Glomerular endothelial cell (primary cell): ENCODE data around the gene ME3. TPM values are rescaled to one million over a fixed set of nuclear protein-coding genes. Genes with fewer than 3 reads are reported as not detected.
"Not testable (repeated sequence)": the region's sequence is repeated elsewhere in the genome, so short reads cannot be mapped to it uniquely, and the experiment has no call there.

Experiments
- DNase-seq: peaks from one replicate; pipeline ENCODE4 v3.0.0-alpha.2; 2011; ENCODE audit warnings: low read depth, low spot score; ENCODE audit errors: extremely low read depth
- total RNA-seq: library from RNA; depleted of rRNA; stranded (reverse); fragments of >200 nt; gene quantifications from 2 replicates; pipeline ENCODE4 v1.2.3, GENCODE V29; 2015

The ME3 gene
- total RNA-seq, 1 donor from 2014 or later: 35.1 TPM

GRCh38 chr11:86624366-86624765, 48.0 kb downstream of the ME3 start:
- no peak for DNase-seq

GRCh38 chr11:86623736-86624135, 48.7 kb downstream of the ME3 start:
- DNase-seq: no peak

GRCh38 chr11:86623041-86623621, 49.3 kb downstream of the ME3 start:
- DNase-seq: no peak

GRCh38 chr11:86621854-86622253, 50.6 kb downstream of the ME3 start:
- no peak for DNase-seq

GRCh38 chr11:86620891-86621521, 51.4 kb downstream of the ME3 start:
- DNase-seq: no peak

- DNase-seq: not testable (repeated sequence)
Observed at GRCh38 chr11:86619428-86619827, 53.0 kb downstream of the ME3 start.

GRCh38 chr11:86617502-86617901, 54.9 kb downstream of the ME3 start:
- no peak for DNase-seq

- no peak for DNase-seq
Observed at GRCh38 chr11:86615487-86615886, 56.9 kb downstream of the ME3 start.

GRCh38 chr11:86610559-86611341, 61.7 kb downstream of the ME3 start:
- no peak for DNase-seq

- DNase-seq: peak; percentile 77
Observed at GRCh38 chr11:86608251-86608799, 64.1 kb downstream of the ME3 start.

- DNase-seq: peak; percentile 72
Observed at GRCh38 chr11:86606836-86607481, 65.5 kb downstream of the ME3 start.

GRCh38 chr11:86606270-86606835, 66.1 kb downstream of the ME3 start:
- no peak for DNase-seq

- peak; percentile 82 for DNase-seq
Observed at GRCh38 chr11:86596861-86597586, 75.4 kb downstream of the ME3 start.

- DNase-seq: no peak
Observed at GRCh38 chr11:86595955-86596354, 76.5 kb downstream of the ME3 start.

GRCh38 chr11:86595451-86595850, 77.0 kb downstream of the ME3 start:
- no peak for DNase-seq

GRCh38 chr11:86594746-86595145, 77.7 kb downstream of the ME3 start:
- DNase-seq: no peak

GRCh38 chr11:86593833-86594232, 78.6 kb downstream of the ME3 start:
- DNase-seq: no peak

- peak; percentile 96 for DNase-seq
Observed at GRCh38 chr11:86592659-86593451, 79.6 kb downstream of the ME3 start.

GRCh38 chr11:86592047-86592591, 80.3 kb downstream of the ME3 start:
- no peak for DNase-seq
